Measurements from ENCODE around the gene RNASE3.
"Not testable (repeated sequence)": the region's sequence is repeated elsewhere in the genome, so short reads cannot be mapped to it uniquely, and the experiment has no call there.

RNASE3 gene

DNA sequence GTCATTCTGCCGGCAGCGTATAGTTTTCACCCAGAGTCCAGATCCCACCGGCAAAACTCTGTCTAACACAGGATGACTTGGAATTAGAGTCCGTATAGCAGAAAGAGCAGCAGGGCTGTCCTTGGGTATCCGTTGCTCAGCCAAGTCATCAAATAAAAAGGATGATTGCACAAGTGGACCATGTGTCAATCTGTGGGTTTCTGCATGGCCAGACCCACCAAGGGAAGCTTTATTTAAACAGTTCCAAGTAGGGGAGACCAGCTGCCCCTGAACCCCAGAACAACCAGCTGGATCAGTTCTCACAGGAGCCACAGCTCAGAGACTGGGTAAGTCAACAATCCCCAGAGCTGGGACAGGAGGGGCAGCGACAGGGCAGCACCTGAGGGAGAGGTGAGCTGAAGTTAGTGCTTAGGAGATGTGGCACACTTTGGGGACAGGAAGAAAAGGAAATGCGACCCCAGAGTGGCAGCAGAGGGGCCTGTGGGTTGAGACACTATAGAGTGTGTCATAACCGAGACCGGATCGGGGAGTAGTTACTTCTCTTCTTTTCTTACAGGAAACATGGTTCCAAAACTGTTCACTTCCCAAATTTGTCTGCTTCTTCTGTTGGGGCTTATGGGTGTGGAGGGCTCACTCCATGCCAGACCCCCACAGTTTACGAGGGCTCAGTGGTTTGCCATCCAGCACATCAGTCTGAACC lies at the start of gene RNASE3:
Gene RNASE3 (plus strand): TSS at position 260 of the 700 bp plus-strand sequence. CDS start 302 bp downstream, at position 562.
- not testable (repeated sequence) for DNase-seq (ENCODE audit: low read depth in 1 of 2, low spot score in 1 of 2)

DNA sequence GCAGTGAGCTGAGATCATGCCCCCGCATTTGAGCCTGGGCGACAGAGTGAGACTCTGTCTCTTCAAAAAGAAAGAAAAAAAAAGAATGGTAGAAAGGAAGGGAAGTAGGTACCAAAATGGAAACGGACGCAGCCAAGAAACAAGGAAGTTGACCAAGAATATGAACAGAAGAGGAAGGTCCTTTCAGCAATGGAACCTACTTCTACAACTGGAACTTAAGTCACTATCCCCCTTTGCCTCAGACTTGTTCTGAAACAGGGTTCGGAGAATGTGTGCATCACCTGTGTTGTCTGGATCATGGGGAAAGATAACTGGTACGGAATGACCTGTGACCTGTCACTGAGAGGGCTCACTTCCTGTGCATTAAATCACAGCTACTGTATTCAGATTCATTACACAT lies 44.6 kb upstream of the RNASE3 start:
- DNase-seq (ENCODE audit: low read depth in 1 of 2, low spot score in 1 of 2): no peak

DNA sequence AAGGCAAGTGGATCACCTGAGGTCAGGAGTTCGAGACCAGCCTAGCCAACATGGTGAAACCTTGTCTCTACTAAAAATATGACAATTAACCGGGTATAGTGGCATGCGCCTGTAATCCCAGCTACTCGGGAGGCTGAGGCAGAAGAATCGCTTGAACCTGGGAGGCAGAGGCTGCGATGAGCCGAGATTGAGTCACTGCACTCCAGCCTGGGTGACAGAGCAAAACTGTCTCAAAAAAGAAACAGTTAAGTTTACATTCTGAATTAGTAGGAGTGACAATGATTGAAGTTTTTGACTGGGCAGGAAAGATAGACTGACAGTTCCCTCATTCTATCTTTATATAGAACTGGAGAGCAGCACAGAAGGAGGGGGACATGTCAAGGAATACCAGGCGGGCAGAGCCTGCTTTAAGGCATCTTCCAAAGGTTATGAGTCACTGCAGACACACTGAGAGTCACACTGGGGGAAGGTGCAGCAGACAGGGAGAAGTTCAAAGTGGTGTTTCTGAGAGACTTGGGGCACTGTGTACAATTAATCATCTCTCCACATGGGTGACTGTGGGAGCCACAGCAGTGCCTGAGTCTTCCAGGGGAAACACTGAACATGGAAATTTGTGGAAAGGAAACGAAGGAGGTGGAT lies 42.8 kb upstream of the RNASE3 start:
- no peak for DNase-seq (ENCODE audit: low read depth in 1 of 2, low spot score in 1 of 2)

DNA sequence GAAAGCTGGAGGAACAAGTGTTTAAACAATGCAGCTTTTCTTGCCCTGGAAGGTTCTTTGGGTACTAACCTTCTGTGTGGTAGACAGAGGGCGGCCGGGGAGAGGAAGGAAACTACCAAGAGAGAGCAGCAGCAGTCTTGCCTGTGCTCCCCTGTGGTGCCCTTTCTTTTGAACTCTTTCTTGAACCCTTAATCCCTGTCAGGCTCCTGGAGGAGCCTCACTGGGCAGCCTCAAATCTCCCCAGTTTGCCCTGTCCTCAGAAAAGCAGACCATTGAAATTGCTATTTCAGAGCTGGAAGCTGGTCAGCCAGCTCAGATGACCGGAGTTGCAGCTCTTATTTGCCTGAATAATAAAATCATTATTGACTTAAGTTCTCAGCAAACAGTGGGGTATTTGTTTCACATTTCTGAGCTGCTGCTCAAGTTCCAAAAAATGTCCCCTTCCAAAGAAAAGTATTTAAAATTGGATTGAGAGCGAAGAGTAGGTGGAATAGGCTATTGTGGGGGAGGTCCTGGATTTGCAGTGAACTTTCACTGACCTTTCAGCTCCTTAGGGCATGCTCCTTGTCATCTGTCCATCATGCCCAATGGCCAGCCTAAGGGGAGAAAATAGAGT lies 42.1 kb upstream of the RNASE3 start:
- DNase-seq (ENCODE audit: low read depth in 1 of 2, low spot score in 1 of 2): no peak

DNA sequence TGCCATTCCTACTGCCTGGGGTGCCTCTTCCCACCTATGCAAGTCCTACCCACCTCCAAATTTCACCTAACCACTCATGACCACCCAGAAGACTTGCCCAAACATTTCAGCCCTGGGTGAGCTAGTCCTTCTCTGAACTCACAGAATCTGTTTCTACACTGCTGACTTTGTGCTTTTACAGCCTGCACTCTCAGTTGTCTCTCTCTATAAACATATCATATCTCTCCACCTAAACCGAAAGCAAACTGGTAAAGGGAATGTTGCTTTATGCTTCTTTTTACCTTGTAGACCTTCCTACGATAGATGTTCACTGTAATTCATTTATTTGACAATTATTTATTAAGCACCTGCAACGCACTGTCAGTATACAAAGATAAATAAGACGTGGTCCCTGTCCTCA lies 38.1 kb upstream of the RNASE3 start:
- DNase-seq (ENCODE audit: low read depth in 1 of 2, low spot score in 1 of 2): no peak

DNA sequence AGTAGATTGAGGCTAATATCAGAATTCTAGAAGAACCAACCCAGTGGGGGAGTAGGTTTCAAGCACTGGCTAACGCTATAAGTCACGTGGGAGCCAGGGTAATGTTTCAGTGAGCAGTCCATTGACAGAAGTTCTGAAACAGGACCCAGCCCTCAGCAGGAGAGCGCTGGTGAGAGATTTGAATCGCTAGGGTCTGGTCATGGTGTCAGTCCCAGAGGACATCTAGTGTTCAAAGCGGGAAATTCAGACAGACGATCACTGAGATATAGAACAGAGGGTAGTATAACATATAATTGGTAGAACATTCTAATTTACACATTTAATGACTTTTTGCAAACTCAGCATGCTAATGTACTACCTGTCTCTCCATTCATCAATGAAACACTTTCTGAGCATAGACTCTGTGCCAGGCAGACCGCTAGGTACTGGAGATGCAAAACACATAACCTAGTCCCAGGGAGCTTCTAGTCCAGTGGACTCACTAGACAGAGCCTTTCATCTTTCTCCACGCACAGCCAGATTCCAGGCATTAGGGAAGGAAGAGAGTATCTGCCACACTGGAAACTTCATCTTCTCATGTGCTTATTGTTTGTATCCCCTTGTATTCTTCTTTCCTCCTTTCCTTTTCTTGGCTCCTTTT lies 35.4 kb upstream of the RNASE3 start:
- peak in 1 of 2 donors; percentile 1 for DNase-seq (ENCODE audit: low read depth in 1 of 2, low spot score in 1 of 2)

DNA sequence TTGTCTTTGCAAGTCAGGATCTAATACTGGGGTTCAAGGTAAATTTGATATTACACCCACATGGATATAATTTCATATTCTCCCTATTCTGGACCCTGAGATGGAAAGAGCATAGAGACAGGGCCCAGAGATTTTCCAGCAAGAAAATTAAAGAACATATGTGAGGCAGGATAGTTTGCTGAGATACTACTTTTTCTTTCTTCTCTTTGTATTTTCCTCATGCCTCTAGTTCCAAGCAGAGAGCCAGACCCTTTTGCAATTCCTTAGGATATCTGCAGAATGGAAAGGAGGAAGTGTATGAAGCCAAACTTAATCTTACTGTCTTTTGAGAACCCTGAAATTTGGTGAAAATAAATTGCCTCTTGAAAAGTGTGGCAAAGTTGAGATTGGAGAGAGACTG lies 34.0 kb upstream of the RNASE3 start:
- DNase-seq (ENCODE audit: low read depth in 1 of 2, low spot score in 1 of 2): no peak

DNA sequence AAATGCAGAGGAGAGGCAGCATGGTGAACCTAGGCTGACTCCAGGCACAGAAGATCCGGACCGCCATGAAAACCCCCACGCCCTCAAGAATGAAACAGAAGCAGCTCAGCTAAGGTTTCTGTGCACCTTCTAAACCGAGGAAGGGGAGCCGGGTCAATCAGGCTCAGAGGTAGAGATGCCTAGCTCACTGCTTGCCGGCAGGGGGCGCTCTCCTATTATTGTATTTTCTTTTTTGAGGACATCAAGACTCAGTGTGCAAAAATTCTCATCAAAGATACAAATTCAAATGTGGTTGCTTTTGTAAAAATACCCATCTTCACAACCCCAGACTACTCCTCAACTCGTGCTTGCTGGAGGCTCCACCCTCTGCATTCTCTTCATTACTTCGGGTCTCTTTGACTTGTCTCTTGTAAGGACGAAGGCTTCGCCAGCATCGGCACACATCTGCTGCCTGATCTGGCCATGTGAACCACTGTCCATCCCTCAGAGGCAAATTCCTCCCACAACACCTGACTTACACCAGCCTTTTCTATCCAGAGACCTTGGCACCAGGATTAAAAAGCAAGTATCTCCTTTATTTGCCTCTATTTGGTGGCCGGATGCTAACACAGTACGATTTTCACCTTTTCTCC lies 33.4 kb upstream of the RNASE3 start:
- DNase-seq (ENCODE audit: low read depth in 1 of 2, low spot score in 1 of 2): peak; percentile 52 to 54

DNA sequence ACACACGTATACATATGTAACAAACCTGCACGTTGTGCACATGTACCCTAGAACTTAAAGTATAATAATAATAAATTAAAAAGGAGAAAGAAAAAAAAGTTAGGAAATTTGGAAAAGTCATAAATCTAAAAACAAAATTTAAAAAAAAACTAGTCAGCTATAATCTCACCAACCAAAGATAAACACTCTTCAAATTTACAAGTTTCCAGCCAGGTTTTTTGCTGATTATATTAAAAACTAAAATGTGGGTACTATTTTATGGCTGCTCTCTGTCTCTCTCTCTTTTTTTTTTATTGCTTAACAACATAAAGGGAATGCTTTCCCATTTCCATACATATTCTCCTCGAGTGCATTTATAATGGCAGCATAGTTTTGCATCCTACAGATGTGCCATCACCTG lies 25.0 kb upstream of the RNASE3 start:
- DNase-seq (ENCODE audit: low read depth in 1 of 2, low spot score in 1 of 2): no peak

DNA sequence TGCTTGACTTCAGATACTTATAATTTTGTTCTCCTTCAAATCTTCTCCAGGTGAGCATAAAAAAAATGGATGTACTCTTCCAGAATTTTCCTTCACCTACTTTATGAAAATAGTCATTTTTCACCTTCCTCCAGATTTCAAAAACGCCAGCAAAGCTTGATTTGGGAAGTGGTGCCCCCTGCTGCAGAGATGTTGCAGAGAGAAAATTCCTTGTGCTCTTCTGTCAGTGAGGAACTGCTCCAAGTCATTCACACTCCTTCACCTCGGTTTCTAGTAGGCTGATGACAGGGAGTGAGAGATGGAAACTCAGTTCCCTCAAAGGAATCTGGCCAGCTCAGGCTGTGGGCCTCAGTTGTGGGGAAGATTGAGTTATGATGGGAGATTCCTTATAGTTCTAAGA lies 24.2 kb upstream of the RNASE3 start:
- no peak for DNase-seq (ENCODE audit: low read depth in 1 of 2, low spot score in 1 of 2)

DNA sequence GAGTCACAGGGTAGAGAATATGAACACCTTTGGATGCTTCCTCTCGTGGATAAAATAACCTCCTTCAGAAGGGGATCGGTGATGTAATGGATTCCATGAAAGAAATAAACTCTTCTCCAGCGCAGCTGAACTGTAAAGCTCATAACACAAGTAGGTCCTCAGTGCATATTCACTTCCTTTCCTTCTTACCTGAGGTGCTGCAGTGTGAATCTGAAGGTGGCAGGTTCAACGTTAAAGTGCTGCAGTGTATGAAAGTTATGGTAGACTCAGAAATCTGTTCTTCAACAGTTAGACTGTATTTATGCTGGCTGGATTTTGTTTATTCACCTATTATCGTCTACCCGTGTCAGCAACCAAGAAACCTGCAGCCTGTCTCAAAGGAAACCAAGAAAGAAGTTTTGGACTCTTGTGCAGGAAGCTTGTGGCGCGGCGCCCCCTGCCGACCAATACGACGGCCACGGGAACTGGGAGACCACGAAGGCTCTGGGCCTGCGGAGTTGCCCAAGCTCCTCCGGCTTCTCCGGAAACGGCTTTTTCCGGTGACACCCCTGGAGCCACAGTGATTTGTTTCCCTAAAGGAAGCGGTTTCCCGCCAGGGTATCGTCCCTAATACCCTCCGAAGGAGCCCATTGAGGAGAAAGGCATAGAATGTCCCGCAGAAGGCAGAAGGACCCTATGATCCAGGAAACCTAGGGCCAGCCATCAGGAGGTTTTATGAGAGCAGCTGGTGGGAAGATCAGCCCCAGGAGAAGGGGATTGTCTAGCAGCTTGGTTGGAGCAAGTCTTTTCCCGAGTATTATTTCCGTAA lies 17.6 kb upstream of the RNASE3 start:
- DNase-seq (ENCODE audit: low read depth in 1 of 2, low spot score in 1 of 2): peak; percentile 63

DNA sequence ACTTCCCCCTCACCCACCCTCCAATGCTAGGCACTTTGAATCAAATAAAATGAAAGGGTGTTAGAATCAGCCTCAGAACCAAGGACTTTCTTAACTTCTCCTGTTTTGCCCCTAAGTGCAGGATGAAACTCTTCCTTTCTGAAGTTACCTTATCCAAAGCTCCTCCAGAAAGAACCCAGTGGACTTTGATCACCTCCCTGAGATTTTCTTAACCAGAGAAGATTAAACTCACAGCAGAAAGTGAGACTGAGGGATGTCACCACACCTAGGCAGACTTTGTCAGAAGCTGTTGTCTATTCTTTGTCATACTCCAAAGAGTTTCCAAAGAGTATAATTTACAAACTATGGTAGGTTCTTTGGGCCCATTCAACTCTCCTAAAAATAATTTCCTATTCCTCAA lies 14.2 kb upstream of the RNASE3 start:
- DNase-seq (ENCODE audit: low read depth in 1 of 2, low spot score in 1 of 2): no peak

DNA sequence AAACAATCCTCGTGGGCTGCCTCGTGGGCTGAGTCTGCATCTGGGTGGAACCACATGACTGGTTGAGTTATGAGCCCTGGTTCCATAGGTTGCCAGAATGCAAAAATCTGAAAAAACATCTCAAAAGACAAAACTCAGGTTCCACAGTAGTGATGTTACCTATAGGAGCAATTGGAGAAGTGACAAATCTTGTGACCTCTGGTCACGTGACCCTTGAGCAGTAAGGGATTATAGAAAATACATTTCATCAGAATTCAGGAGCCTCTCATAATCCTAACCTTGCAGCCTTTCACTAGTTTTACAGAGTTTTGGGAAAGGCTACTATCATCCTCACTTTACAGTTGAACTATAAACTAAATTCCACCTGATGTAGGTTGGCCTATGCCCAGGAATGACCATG lies 12.5 kb upstream of the RNASE3 start:
- DNase-seq (ENCODE audit: low read depth in 1 of 2, low spot score in 1 of 2): no peak

DNA sequence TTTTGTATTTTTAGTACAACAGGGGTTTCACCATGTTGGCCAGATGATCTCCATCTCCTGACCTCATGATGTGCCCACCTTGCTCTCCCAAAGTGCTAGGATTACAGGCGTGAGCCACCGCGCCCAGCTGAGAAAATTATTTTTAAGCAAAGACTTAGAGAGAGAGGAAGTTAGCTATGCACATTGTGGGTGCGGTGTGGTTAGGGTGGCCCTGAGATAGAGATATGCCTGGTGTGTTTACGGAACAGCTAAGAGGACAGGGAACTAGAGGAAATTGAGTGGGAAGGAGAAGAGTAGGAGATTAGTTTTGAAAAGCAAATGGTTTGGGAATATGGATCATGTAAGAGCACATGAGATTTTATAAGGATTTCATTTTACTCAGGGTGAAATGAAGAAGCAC lies 10.0 kb upstream of the RNASE3 start:
- DNase-seq (ENCODE audit: low read depth in 1 of 2, low spot score in 1 of 2): not testable (repeated sequence)

DNA sequence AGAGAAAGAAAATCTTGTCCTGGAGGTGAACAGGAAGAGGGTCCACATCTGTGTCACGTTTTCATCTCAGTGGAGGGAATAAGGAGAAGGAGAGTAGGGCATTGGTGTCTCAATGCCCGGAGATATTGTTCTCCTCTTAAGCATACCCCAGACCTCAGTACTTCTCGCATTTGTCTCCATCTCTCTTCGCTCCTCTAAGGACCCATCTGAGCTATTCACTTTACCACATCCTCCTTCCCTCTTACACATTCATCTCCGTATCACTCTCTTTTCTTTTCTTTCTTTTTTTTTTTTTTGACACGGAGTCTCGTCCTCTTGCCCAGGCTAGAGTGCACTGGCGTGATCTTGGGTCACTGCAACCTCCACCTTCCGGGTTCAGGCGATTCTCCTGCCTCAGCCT lies 8.4 kb upstream of the RNASE3 start:
- DNase-seq (ENCODE audit: low read depth in 1 of 2, low spot score in 1 of 2): not testable (repeated sequence)

DNA sequence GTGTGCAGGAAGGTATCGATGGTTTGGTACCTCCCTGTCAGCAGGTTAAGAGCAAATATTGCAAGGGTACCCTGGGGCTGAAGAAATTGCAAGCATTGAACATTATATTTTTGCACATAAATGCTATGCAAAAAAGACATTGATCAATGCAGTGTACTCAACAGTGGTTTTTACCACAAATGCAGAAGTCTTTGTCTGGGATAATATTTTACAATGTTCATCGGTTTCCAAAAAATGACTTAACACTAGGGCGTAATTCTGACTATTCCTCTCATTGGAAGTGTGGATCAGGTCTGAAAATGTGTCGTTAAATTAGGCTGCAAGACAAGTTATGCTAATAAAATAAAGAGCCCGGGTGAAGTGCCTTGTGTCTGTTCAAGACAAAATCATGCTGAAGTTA lies 2.8 kb upstream of the RNASE3 start:
- DNase-seq (ENCODE audit: low read depth in 1 of 2, low spot score in 1 of 2): not testable (repeated sequence)

DNA sequence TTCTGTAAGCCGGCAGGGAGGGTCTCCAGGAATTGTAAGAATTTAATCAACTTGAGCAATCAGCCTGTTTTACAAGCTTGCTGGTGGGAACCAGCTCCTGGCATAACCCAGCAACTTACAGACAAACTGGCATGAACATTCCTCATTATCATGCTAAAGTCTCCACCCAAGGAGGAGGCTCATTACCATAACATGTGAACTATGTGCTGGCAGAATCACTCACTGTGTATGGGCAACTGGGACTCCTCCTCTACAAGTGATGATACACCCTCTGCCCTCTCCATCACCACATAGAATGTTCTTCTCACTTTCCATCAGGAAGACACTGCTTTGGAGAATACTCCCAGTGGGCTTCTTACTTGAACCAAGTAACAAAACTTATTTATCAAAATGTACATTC lies 4.1 kb downstream of the RNASE3 start:
- not testable (repeated sequence) for DNase-seq (ENCODE audit: low read depth in 1 of 2, low spot score in 1 of 2)

DNA sequence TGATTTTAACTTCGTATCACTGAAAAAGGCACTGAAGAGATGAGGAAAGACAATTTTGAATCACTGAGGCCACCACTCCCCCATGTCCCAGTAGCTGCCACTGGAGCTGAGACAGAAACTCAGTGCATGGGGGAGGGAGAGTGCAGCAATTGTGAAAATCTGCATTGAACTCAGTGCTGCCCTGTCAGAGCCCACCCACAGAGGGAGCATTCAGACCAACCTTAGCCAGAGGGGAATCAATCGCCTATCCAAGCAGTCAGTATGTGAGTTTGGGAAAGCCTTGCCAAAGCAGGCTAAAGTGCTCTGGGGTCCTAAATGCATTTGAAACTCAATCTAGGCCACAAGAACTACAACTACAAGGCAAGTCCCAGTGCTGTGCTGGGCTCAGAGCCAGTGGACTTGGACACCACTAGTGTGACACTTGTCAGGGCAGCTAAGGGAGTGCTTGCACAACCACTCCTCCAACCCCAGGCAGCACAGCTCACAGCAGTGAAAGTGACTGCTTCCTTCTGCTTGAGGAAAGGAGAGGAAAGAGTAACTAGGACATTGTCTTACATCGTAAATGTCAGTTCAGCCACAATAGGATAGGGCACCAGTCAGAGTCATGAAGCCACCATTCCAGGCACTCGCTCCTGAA lies 13.3 kb downstream of the RNASE3 start:
- no peak for DNase-seq (ENCODE audit: low read depth in 1 of 2, low spot score in 1 of 2)

DNA sequence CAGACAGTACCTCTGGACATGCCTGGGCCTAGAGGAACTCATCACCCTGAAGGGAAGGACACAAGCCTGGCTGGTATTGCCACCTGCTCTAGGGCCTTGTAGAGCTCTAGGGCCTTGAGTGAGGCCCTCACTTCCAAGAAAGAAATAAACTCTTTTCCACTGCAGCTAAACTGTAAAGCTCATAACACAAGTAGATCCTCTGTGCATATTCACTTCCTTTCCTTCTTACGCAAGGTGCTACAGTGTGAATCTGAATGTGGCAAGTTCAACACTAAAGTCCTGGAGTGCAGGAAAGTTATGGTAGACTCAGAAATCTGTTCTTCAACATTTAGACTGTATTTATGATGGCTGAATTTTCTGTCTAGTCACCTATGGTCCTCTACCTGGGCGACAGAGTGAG lies 14.5 kb downstream of the RNASE3 start:
- DNase-seq (ENCODE audit: low read depth in 1 of 2, low spot score in 1 of 2): no peak

DNA sequence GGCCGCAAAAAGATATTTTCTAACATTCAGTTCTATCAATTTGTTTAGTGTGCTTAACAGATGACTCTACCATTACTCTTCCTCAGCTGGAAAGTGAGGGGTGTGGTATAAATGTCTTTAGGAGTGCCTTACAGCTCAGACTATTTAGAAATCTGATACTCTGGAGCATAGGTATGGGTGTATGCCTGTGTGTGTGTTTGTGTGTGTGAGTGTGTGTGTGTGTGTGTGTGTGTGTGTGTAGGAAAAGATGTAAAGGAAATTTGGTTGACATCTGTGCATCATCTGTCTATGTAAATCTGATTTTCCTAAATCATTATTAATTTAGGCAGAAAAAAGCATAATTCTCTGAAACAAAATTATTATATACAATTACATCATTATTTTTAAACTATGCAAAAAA lies 16.0 kb downstream of the RNASE3 start:
- no peak for DNase-seq (ENCODE audit: low read depth in 1 of 2, low spot score in 1 of 2)
